Adrenal gland (tissue), 5 donors: Measurements from ENCODE around the gene NPAS3.

Source experiments
- CTCF ChIP-seq, 6 experiments: fragments of 450-650 bp in 4 of 6; fragments of 200-600 bp in 2 of 6; sonication (generic) in 1 of 6; IDR thresholded peaks; 1 replicate in 5 of 6; 2 replicates in 1 of 6; pipeline versions ENCODE4 v1.5.1 to v1.8.0; 2016 to 2021; ENCODE audit warnings: antibody characterized with exemption in 6 of 6, mild to moderate bottlenecking in 2 of 6, moderate library complexity in 1 of 6
- POLR2A ChIP-seq, 2 donors: fragments of 450-650 bp; IDR thresholded peaks; one replicate each; pipeline ENCODE4 v1.6.1; 2017; ENCODE audit warnings: antibody characterized with exemption in 2 of 2, mild to moderate bottlenecking in 2 of 2, moderate library complexity in 1 of 2
- donor health status: DM: no; HTN: no; CAD: no.

- no peak for TF ChIP-seq CTCF (IDR thresholded peaks at IDR 0.05)
- no peak for TF ChIP-seq POLR2A (IDR thresholded peaks at IDR 0.05)
These were observed 871.6 kb downstream of the NPAS3 start for GRCh38 chr14:33810308-33810707.
